H9 (cell line): ENCODE results near the gene CFAP69. TPM values are rescaled to one million over a fixed set of nuclear protein-coding genes. Genes with fewer than 3 reads are reported as not detected.

Experiments used
- DNase-seq: peaks from one replicate; pipeline ENCODE4 v3.0.0-alpha.2; 2017
- H2AFZ ChIP-seq: one replicate; pipeline ENCODE4 v1.6.1; 2013; ENCODE audit warnings: mild to moderate bottlenecking, low read length, control low read depth, moderate library complexity
- H2AK5ac ChIP-seq: 2 replicates; pipeline ENCODE4 v1.6.1; 2013; ENCODE audit warnings: low read length, control low read depth, mixed read lengths; ENCODE audit not compliant: insufficient read length
- H2BK120ac ChIP-seq: one replicate; pipeline ENCODE4 v1.6.1; 2013; ENCODE audit warnings: low read depth, mild to moderate bottlenecking, low read length, control low read depth, inconsistent platforms; ENCODE audit not compliant: poor library complexity, severe bottlenecking
- H2BK12ac ChIP-seq: 2 replicates; pipeline ENCODE4 v1.6.1; 2013; ENCODE audit warnings: low read length, control low read depth, mixed read lengths, low read depth; ENCODE audit not compliant: insufficient read length
- H2BK15ac ChIP-seq: 2 replicates; pipeline ENCODE4 v1.6.1; 2013; ENCODE audit warnings: low read depth, low read length, control low read depth
- H2BK20ac ChIP-seq: one replicate; pipeline ENCODE4 v1.6.1; 2013; ENCODE audit warnings: low read depth, mild to moderate bottlenecking, low read length, control low read depth, inconsistent platforms; ENCODE audit not compliant: poor library complexity, severe bottlenecking
- H2BK5ac ChIP-seq: 2 replicates; pipeline ENCODE4 v1.6.1; 2013; ENCODE audit warnings: low read length, control low read depth, mixed read lengths; ENCODE audit not compliant: insufficient read length
- H3K14ac ChIP-seq: 2 replicates; pipeline ENCODE4 v1.6.1; 2013; ENCODE audit warnings: low read length, control low read depth; ENCODE audit not compliant: insufficient read depth
- H3K18ac ChIP-seq: 2 replicates; pipeline ENCODE4 v1.6.1; 2013; ENCODE audit warnings: low read depth, mild to moderate bottlenecking, mixed read lengths, low read length, control low read depth; ENCODE audit not compliant: insufficient read length
- H3K23ac ChIP-seq: 2 replicates; pipeline ENCODE4 v1.6.1; 2013; ENCODE audit warnings: low read length, control low read depth, mixed read lengths, low read depth; ENCODE audit not compliant: insufficient read length
- H3K23me2 ChIP-seq: 2 replicates; pipeline ENCODE4 v1.6.1; 2013; ENCODE audit warnings: low read depth, mild to moderate bottlenecking, mixed read lengths, low read length, control low read depth; ENCODE audit not compliant: insufficient read length, poor library complexity, severe bottlenecking
- H3K27ac ChIP-seq: 2 replicates; pipeline ENCODE4 v1.5.1; 2013; ENCODE audit warnings: low read length, control low read depth, mixed read lengths, low read depth; ENCODE audit not compliant: insufficient read length
- H3K27me3 ChIP-seq: 2 replicates; pipeline ENCODE4 v1.6.1; 2013; ENCODE audit warnings: low read length, control low read depth, inconsistent platforms; ENCODE audit not compliant: insufficient read depth
- H3K4ac ChIP-seq: 2 replicates; pipeline ENCODE4 v1.6.1; 2013; ENCODE audit warnings: low read depth, mild to moderate bottlenecking, control low read depth, inconsistent platforms, low read length, moderate library complexity
- H3K4me1 ChIP-seq: 2 replicates; pipeline ENCODE4 v1.6.1; 2013; ENCODE audit warnings: low read length, control low read depth, inconsistent platforms; ENCODE audit not compliant: insufficient read depth
- H3K4me2 ChIP-seq: 2 replicates; pipeline ENCODE4 v1.6.1; 2013; ENCODE audit warnings: low read length, control low read depth, mixed read lengths; ENCODE audit not compliant: insufficient read length, insufficient read depth
- H3K56ac ChIP-seq: 2 replicates; pipeline ENCODE4 v1.6.1; 2013; ENCODE audit warnings: low read depth, mild to moderate bottlenecking, mixed read lengths, low read length, control low read depth; ENCODE audit not compliant: insufficient read length
- H3K79me1 ChIP-seq: 2 replicates; pipeline ENCODE4 v1.6.1; 2013; ENCODE audit warnings: low read depth, mild to moderate bottlenecking, moderate library complexity, low read length, control low read depth, inconsistent platforms; ENCODE audit not compliant: insufficient read depth, poor library complexity, severe bottlenecking
- H3K79me2 ChIP-seq: 2 replicates; pipeline ENCODE4 v1.6.1; 2013; ENCODE audit warnings: low read length, control low read depth, inconsistent platforms; ENCODE audit not compliant: insufficient read depth
- H3K9ac ChIP-seq: 2 replicates; pipeline ENCODE4 v1.6.1; 2013; ENCODE audit warnings: low read length, control low read depth, mixed read lengths; ENCODE audit not compliant: insufficient read length; ENCODE audit errors: extremely low read depth
- H3K9me3 ChIP-seq: one replicate; pipeline ENCODE4 v1.6.1; 2013; ENCODE audit warnings: low read depth, low read length, inconsistent platforms; ENCODE audit not compliant: control insufficient read depth
- H3T11ph ChIP-seq: one replicate; pipeline ENCODE4 v1.6.1; 2013; ENCODE audit warnings: mild to moderate bottlenecking, low read length, control low read depth, inconsistent platforms
- H4K20me1 ChIP-seq: one replicate; pipeline ENCODE4 v1.6.1; 2013; ENCODE audit not compliant: control insufficient read depth, insufficient read length, insufficient read depth
- H4K5ac ChIP-seq: 2 replicates; pipeline ENCODE4 v1.6.1; 2013; ENCODE audit warnings: low read depth, mild to moderate bottlenecking, mixed read lengths, low read length, control low read depth; ENCODE audit not compliant: insufficient read length
- H4K8ac ChIP-seq: replicated peaks from 2 replicates; pipeline ENCODE4 v1.6.1; 2013; ENCODE audit warnings: low read length, control low read depth, mixed read lengths, low read depth; ENCODE audit not compliant: insufficient read length
- H4K91ac ChIP-seq: 2 replicates; pipeline ENCODE4 v1.6.1; 2013; ENCODE audit warnings: low read depth, mild to moderate bottlenecking, moderate library complexity, mixed read lengths, low read length, control low read depth; ENCODE audit not compliant: insufficient read length
- H3K27ac Mint-ChIP-seq, 3 experiments: 2 replicates in 2 of 3; 3 replicates in 1 of 3; pipeline ENCODE4 v1.8.0; 2020 to 2021; ENCODE audit warnings: mixed read lengths in 3 of 3, mild to moderate bottlenecking in 1 of 3, moderate library complexity in 1 of 3
- H3K27me3 Mint-ChIP-seq: 2 replicates; pipeline ENCODE4 v1.8.0; 2021; ENCODE audit warnings: low read depth, mild to moderate bottlenecking, moderate library complexity, mixed read lengths
- H3K36me3 Mint-ChIP-seq, 3 experiments: 2 replicates in 2 of 3; 3 replicates in 1 of 3; pipeline ENCODE4 v1.8.0; 2020 to 2021; ENCODE audit warnings: low read depth in 3 of 3, mixed read lengths in 3 of 3; ENCODE audit not compliant: insufficient read depth in 1 of 3
- H3K4me1 Mint-ChIP-seq, 2 experiments: 2 replicates each; pipeline ENCODE4 v1.8.0; 2020; ENCODE audit warnings: mixed read lengths in 2 of 2
- H3K4me3 Mint-ChIP-seq, 2 experiments: 2 replicates in 1 of 2; 3 replicates in 1 of 2; pipeline ENCODE4 v1.8.0; 2020 to 2021; ENCODE audit warnings: mild to moderate bottlenecking in 2 of 2, mixed read lengths in 2 of 2, moderate library complexity in 1 of 2
- H3K9me3 Mint-ChIP-seq, 2 experiments: 2 replicates in 1 of 2; 3 replicates in 1 of 2; pipeline ENCODE4 v1.8.0; 2020; ENCODE audit warnings: mild to moderate bottlenecking in 2 of 2, mixed read lengths in 2 of 2, moderate library complexity in 1 of 2
- total RNA-seq: library from RNA; stranded (reverse); gene quantifications from 2 replicates; pipeline ENCODE4 v1.2.1, GENCODE V29; 2021
- TF ChIP-seq, protein P1 (sequence below): fragments of 200-600 bp; sonication (generic); conservative IDR thresholded peaks from 3 replicates; pipeline ENCODE4 v1.8.0; 2021; ENCODE audit warnings: antibody characterized with exemption, mild to moderate bottlenecking

CFAP69 gene
- total RNA-seq, 1 experiment from 2014 or later, result 2.9 TPM

DNA sequence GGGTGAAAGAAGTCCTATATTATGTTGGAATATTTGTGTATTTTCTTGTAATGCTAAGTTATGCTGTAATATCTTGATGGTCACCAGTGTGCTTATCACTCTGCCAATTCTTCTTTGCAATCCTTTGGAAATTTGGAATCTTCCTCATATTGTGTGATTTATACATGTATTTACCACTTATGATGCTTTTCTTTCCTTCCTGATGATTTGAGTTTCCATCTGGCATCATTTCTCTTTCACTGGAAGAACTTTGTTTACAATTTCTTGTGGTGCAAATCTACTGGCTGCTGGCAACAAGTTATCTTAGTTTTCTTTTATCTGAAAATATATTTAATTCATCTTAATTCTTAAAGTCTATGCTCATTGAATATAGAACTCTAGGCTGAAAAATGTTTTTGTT is 29.2 kb downstream of the CFAP69 start:
- Mint-ChIP-seq H3K27me3 (no peaks in the 10 kb centered on the region), H3K27ac (no peak overlapping the region), H3K4me1 (no peaks in the 10 kb centered on the region), H3K36me3 (no peaks in the 10 kb centered on the region), H3K9me3 (no peaks in the 10 kb centered on the region), H3K4me3 (no peak overlapping the region)
- Histone ChIP-seq H4K91ac (no peak overlapping the region), H2AFZ (no peak overlapping the region), H4K8ac (no peak overlapping the region), H3K27me3 (no peaks in the 10 kb centered on the region), H4K5ac (no peak overlapping the region), H2BK15ac (no peak overlapping the region), H4K20me1 (no peaks in the 10 kb centered on the region), H3K14ac (no peak overlapping the region), H3K9ac (no peak overlapping the region), H3K23ac (no peak overlapping the region), H3K23me2 (no peaks in the 10 kb centered on the region), H2BK120ac (no peak overlapping the region), H3K18ac (no peak overlapping the region), H3K9me3 (no peaks in the 10 kb centered on the region), H3K4ac (no peak overlapping the region), H3K27ac (no peak overlapping the region), H2BK20ac (no peak overlapping the region), H3K79me2 (no peaks in the 10 kb centered on the region), H2BK12ac (no peak overlapping the region), H3K56ac (no peak overlapping the region), H2AK5ac (no peak overlapping the region), H3K79me1 (no peaks in the 10 kb centered on the region), H3K4me2 (no peak overlapping the region), H3K4me1 (no peaks in the 10 kb centered on the region), H3T11ph (no peak overlapping the region), H2BK5ac (no peak overlapping the region)
- no peak for DNase-seq
- TF ChIP-seq, protein P1, sequence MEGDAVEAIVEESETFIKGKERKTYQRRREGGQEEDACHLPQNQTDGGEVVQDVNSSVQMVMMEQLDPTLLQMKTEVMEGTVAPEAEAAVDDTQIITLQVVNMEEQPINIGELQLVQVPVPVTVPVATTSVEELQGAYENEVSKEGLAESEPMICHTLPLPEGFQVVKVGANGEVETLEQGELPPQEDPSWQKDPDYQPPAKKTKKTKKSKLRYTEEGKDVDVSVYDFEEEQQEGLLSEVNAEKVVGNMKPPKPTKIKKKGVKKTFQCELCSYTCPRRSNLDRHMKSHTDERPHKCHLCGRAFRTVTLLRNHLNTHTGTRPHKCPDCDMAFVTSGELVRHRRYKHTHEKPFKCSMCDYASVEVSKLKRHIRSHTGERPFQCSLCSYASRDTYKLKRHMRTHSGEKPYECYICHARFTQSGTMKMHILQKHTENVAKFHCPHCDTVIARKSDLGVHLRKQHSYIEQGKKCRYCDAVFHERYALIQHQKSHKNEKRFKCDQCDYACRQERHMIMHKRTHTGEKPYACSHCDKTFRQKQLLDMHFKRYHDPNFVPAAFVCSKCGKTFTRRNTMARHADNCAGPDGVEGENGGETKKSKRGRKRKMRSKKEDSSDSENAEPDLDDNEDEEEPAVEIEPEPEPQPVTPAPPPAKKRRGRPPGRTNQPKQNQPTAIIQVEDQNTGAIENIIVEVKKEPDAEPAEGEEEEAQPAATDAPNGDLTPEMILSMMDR, result no peak
